ENCODE results near the gene WDR70. TPM values are rescaled to one million over a fixed set of nuclear protein-coding genes. Genes with fewer than 3 reads are reported as not detected.

Gene WDR70
- total RNA-seq, 1 donor from 2014 or later, result 23.6 TPM

DNA sequence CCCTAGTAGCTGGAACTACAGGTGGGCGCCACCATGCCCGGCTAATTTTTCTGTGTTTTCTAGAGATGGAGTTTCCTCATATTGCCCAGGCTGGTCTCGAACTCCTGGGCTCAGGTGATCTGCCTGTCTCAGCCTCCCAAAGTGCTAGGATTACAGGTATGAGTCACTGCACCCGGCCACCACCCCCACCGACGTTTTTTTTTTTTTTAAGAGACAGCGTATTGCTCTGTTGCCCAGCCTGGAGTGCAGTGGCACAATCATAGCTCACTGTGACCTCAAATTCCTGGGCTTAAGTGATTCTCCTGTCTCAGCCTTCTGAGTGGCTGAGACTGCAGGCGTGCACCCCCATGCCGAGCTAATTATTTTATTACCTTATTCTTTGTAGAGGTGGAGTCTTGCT lies 38.2 kb downstream of the WDR70 start:
- DNase-seq (ENCODE audit: low spot score), result no peak
- TF ChIP-seq, protein P1, sequence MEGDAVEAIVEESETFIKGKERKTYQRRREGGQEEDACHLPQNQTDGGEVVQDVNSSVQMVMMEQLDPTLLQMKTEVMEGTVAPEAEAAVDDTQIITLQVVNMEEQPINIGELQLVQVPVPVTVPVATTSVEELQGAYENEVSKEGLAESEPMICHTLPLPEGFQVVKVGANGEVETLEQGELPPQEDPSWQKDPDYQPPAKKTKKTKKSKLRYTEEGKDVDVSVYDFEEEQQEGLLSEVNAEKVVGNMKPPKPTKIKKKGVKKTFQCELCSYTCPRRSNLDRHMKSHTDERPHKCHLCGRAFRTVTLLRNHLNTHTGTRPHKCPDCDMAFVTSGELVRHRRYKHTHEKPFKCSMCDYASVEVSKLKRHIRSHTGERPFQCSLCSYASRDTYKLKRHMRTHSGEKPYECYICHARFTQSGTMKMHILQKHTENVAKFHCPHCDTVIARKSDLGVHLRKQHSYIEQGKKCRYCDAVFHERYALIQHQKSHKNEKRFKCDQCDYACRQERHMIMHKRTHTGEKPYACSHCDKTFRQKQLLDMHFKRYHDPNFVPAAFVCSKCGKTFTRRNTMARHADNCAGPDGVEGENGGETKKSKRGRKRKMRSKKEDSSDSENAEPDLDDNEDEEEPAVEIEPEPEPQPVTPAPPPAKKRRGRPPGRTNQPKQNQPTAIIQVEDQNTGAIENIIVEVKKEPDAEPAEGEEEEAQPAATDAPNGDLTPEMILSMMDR (IDR thresholded peaks at IDR 0.05), result no peak
- Mint-ChIP-seq H3K27me3 (ENCODE audit: low read depth) (no peaks in the 10 kb centered on the region), H3K4me1 (ENCODE audit: low read depth) (no peaks in the 10 kb centered on the region), H3K27ac (ENCODE audit: unreplicated experiment) (no peak overlapping the region), H3K36me3 (ENCODE audit: low read depth) (peaks cover 5% of the 10 kb centered on the region), H3K9me3 (ENCODE audit: low read depth) (no peaks in the 10 kb centered on the region), H3K4me3 (ENCODE audit: unreplicated experiment) (no peak overlapping the region)

DNA sequence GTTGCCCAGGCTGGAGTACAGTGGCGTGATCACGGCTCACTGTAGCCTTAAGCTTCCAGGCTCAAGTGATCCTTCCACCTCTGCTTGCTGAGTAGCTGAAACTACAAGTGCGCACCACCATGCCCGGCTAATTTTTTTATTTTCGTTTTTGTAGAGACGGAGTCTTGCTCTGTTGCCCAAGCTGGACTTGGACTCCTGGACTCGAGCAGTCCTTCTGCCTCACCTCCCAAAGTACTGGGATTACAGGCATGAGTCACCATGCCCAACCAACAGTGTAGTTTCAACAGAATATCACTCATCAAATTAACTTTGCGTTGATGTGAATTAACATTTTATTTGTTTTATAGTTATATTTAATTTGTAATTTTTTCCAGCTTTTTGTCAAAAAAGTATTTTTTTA lies 45.3 kb downstream of the WDR70 start:
- peaks cover 11% of the 10 kb centered on the region for H3K36me3 Mint-ChIP-seq (ENCODE audit: low read depth)
- DNase-seq (ENCODE audit: low spot score), result no peak
- TF ChIP-seq, protein P1 (IDR thresholded peaks at IDR 0.05), result no peak
- H3K4me1 Mint-ChIP-seq (ENCODE audit: low read depth), result no peaks in the 10 kb centered on the region
- H3K27ac Mint-ChIP-seq (ENCODE audit: unreplicated experiment), result no peak overlapping the region
- H3K9me3 Mint-ChIP-seq (ENCODE audit: low read depth), result no peaks in the 10 kb centered on the region
- H3K27me3 Mint-ChIP-seq (ENCODE audit: low read depth), result no peaks in the 10 kb centered on the region
- H3K4me3 Mint-ChIP-seq (ENCODE audit: unreplicated experiment), result no peak overlapping the region

DNA sequence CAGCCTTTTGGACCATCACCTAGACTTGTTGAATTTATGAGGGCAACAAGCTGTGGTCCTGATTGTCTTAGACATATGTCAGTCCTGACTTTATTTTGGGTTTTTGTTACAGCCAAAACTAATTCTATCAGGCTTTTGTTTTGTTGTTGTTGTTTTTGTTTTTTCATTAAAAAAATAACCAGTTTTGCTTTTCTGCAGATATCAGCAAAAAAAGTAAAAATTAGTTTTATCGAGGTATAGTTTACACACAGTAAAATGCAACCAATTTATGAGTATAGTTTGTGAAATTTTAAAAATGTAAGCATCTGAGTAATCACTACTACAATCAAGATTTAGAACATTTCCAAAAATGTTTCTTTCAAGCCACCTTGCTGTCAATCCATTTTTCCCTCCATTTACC lies 48.9 kb downstream of the WDR70 start:
- Mint-ChIP-seq H3K36me3 (ENCODE audit: low read depth) (peaks cover 12% of the 10 kb centered on the region), H3K4me3 (ENCODE audit: unreplicated experiment) (no peak overlapping the region), H3K27me3 (ENCODE audit: low read depth) (no peaks in the 10 kb centered on the region), H3K4me1 (ENCODE audit: low read depth) (no peaks in the 10 kb centered on the region), H3K27ac (ENCODE audit: unreplicated experiment) (no peak overlapping the region), H3K9me3 (ENCODE audit: low read depth) (no peaks in the 10 kb centered on the region)
- TF ChIP-seq, protein P1 (IDR thresholded peaks at IDR 0.05), result no peak
- no peak for DNase-seq (ENCODE audit: low spot score)

DNA sequence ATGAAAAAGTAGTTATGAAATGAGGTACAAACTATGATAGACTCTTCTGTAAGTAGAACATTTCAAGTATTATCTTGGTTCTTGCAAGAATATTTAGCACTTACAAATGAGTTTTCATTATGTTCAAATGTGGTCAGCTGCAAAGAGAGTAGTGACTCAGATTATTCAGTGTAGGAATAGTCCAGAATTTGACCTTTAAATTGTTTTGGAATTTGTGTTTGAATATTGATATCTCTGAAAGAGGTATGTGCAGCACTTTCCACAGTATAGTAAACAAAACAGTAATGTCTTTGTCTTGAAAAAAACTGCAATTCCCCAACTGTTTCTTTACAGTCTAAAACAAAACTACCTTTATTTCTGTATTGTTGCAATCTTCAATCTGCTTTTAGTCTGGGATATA lies 56.1 kb downstream of the WDR70 start:
- Mint-ChIP-seq H3K36me3 (ENCODE audit: low read depth) (peaks cover 3% of the 10 kb centered on the region), H3K9me3 (ENCODE audit: low read depth) (no peaks in the 10 kb centered on the region), H3K4me1 (ENCODE audit: low read depth) (peaks cover 17% of the 10 kb centered on the region), H3K27me3 (ENCODE audit: low read depth) (no peaks in the 10 kb centered on the region), H3K27ac (ENCODE audit: unreplicated experiment) (no peak overlapping the region), H3K4me3 (ENCODE audit: unreplicated experiment) (no peak overlapping the region)
- DNase-seq (ENCODE audit: low spot score), result no peak
- TF ChIP-seq, protein P1 (IDR thresholded peaks at IDR 0.05), result no peak

DNA sequence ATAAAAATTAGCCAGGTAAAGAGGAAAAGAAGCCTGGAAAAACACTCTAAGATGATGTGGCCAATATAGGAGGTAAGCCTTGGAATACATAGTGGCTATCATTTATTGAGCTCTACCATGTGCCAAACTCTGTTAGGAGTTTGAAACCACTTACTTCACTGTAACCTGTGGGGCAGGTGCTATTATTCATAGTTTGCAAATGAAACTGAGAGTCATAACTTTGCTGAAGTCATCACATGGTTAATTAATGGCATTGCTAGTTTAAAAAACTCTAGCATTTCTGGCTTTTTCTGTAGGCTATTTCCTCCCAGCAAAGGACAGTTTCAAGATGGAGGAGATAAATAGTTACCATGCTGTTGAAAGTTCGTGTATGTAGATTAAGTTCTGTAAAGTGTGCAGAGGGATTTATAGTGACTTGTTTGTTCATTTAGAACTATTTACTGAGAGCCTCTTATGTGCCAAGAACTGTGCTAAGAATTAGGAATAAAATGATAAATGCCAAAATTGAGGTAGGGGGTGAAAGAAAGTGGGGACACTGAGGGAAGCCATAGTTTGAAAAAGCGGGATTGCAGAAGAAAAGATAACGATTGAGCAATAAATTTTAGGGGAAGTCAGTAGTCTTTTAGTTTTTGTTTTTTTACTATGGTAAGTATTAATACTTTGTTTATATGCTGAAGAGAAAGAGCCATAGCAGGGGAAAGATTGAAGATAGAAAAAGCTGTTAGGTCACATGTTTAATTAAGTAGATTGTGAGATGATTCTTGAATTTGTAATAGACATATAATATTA lies 57.2 kb downstream of the WDR70 start:
- H3K27me3 Mint-ChIP-seq (ENCODE audit: low read depth), result no peaks in the 10 kb centered on the region
- TF ChIP-seq, protein P1 (IDR thresholded peaks at IDR 0.05), result no peak
- H3K4me3 Mint-ChIP-seq (ENCODE audit: unreplicated experiment), result no peak overlapping the region
- H3K9me3 Mint-ChIP-seq (ENCODE audit: low read depth), result no peaks in the 10 kb centered on the region
- peaks cover 3% of the 10 kb centered on the region for H3K36me3 Mint-ChIP-seq (ENCODE audit: low read depth)
- H3K4me1 Mint-ChIP-seq (ENCODE audit: low read depth), result peaks cover 17% of the 10 kb centered on the region
- H3K27ac Mint-ChIP-seq (ENCODE audit: unreplicated experiment), result no peak overlapping the region
- no peak for DNase-seq (ENCODE audit: low spot score)
